ENCODE results near the gene ARHGEF18. TPM values are rescaled to one million over a fixed set of nuclear protein-coding genes. Genes with fewer than 3 reads are reported as not detected.

ARHGEF18 gene
- total and polyA plus RNA-seq, 2 experiments from 2014 or later: 12.8 to 47.6 TPM

GRCh38 chr19:7386308-7386707 is 37.6 kb downstream of the ARHGEF18 start:
- no peaks in the 10 kb centered on the region for H3F3A ChIP-seq (replicated peaks; ENCODE audit: low read depth)
- no peak overlapping the region for H3K4me2 ChIP-seq
- no peaks in the 10 kb centered on the region for H3K9me2 ChIP-seq (ENCODE audit: insufficient read depth)
- no peak overlapping the region for H3K27ac ChIP-seq (ENCODE audit: low read depth)
- H4K20me1 ChIP-seq (replicated peaks; ENCODE audit: insufficient read depth): no peaks in the 10 kb centered on the region
- no peaks in the 10 kb centered on the region for H3K36me3 Mint-ChIP-seq (ENCODE audit: low read depth)
- H3K4me1 ChIP-seq (ENCODE audit: insufficient read depth): no peaks in the 10 kb centered on the region; the same call in 1 of the 2 replicates
- peaks cover 10% of the 10 kb centered on the region for H3K27me3 Mint-ChIP-seq (ENCODE audit: insufficient read depth, low read depth, poor library complexity)
- peak overlapping the region; percentile 45 for H2AFZ ChIP-seq
- H3K36me3 ChIP-seq (ENCODE audit: insufficient read depth): no peaks in the 10 kb centered on the region
- H3K4me1 Mint-ChIP-seq: peaks cover 9% of the 10 kb centered on the region; the same call in 2 of the 3 replicates
- TF ChIP-seq NANOG (IDR thresholded peaks at IDR 0.05; ENCODE audit: borderline replicate concordance) (no peak), CTCF (conservative IDR thresholded peaks at IDR 0.05; ENCODE audit: low read depth in 2 of 2) (peak; percentile 35 to 69)
- no peak overlapping the region for H3K4me3 ChIP-seq
- H3K27ac Mint-ChIP-seq: no peak overlapping the region
- ATAC-seq: peak; percentile 73
- DNase-seq (ENCODE audit: low spot score): peak; percentile 52
- no peaks in the 10 kb centered on the region for H3K27me3 ChIP-seq (ENCODE audit: insufficient read depth)
- H3K79me2 ChIP-seq (replicated peaks; ENCODE audit: insufficient read depth): no peaks in the 10 kb centered on the region
- no peak overlapping the region for H3K4me3 Mint-ChIP-seq
- peaks cover 2% of the 10 kb centered on the region; the same call in 1 of the 3 replicates for H3K9me3 Mint-ChIP-seq

- H2AFZ ChIP-seq: peak overlapping the region; percentile 45
- no peak overlapping the region for H3K27ac ChIP-seq (ENCODE audit: low read depth)
- H3K4me1 ChIP-seq (ENCODE audit: insufficient read depth): no peaks in the 10 kb centered on the region; the same call in 1 of the 2 replicates
- ATAC-seq (peak; percentile 22), DNase-seq (ENCODE audit: low spot score) (no peak)
- H3K27me3 ChIP-seq (ENCODE audit: insufficient read depth): no peaks in the 10 kb centered on the region
- H3K79me2 ChIP-seq (replicated peaks; ENCODE audit: insufficient read depth): no peaks in the 10 kb centered on the region
- no peak overlapping the region for H3K4me2 ChIP-seq
- Mint-ChIP-seq H3K27me3 (ENCODE audit: insufficient read depth, low read depth, poor library complexity) (peaks cover 9% of the 10 kb centered on the region), H3K4me3 (no peak overlapping the region), H3K36me3 (ENCODE audit: low read depth) (no peaks in the 10 kb centered on the region), H3K27ac (no peak overlapping the region), H3K9me3 (peaks cover 2% of the 10 kb centered on the region; the same call in 1 of the 3 replicates), H3K4me1 (peaks cover 9% of the 10 kb centered on the region; the same call in 2 of the 3 replicates)
- H3K4me3 ChIP-seq: no peak overlapping the region
- H4K20me1 ChIP-seq (replicated peaks; ENCODE audit: insufficient read depth): no peaks in the 10 kb centered on the region
- H3K36me3 ChIP-seq (ENCODE audit: insufficient read depth): no peaks in the 10 kb centered on the region
- H3F3A ChIP-seq (replicated peaks; ENCODE audit: low read depth): no peaks in the 10 kb centered on the region
- no peaks in the 10 kb centered on the region for H3K9me2 ChIP-seq (ENCODE audit: insufficient read depth)
- no peak for TF ChIP-seq EZH2 (IDR thresholded peaks at IDR 0.05; ENCODE audit: low read depth, unreplicated experiment)
- no peak for TF ChIP-seq JUNB (IDR thresholded peaks at IDR 0.05; ENCODE audit: unreplicated experiment)
- no peak for TF ChIP-seq POLR2AphosphoS5 (IDR thresholded peaks at IDR 0.05; ENCODE audit: low read depth)
- no peak for TF ChIP-seq ZNF462 (CRISPR knock-in tag; IDR thresholded peaks at IDR 0.05)
- TF ChIP-seq ZNF114 (CRISPR knock-in tag; IDR thresholded peaks at IDR 0.05): no peak
- no peak for TF ChIP-seq CTCF (conservative IDR thresholded peaks at IDR 0.05; ENCODE audit: low read depth in 2 of 2)
- TF ChIP-seq STAT1 (IDR thresholded peaks at IDR 0.05; ENCODE audit: unreplicated experiment): no peak
- no peak for TF ChIP-seq CREB1 (CRISPR knock-in tag; IDR thresholded peaks at IDR 0.05; ENCODE audit: low read depth)
- no peak for TF ChIP-seq NANOG (IDR thresholded peaks at IDR 0.05; ENCODE audit: borderline replicate concordance)
Measured at GRCh38 chr19:7386769-7387168, 38.0 kb downstream of the ARHGEF18 start.
